ENCODE results near the gene ATP11A. TPM values are rescaled to one million over a fixed set of nuclear protein-coding genes. Genes with fewer than 3 reads are reported as not detected.

ATP11A gene
- total RNA-seq, 2 donors from 2014 or later: 122 to 140 TPM

DNA sequence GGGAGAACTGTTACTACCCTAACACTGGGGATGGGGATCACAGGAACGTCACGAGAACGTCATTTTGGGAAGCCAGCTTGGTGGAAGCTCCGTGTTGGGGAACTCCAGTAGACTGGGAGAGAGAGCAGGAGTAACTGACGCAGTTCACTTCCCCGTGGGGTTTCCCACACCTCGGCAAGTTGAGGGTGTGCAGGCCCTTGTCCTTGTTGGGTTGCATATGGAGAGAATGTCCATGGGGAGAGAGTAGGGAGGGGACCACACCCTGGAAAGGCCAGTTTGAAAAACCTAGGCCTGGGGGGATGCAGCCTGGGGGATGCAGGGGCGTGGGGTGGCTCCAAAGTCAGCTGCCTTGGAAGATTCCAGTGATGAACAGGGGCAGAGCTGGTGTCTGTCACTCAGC is 228.4 kb downstream of the ATP11A start:
- Mint-ChIP-seq H3K9me3 (peaks cover 2% of the 10 kb centered on the region), H3K27me3 (ENCODE audit: insufficient read depth) (no peaks in the 10 kb centered on the region), H3K27ac (no peak overlapping the region), H3K4me1 (peaks cover 24% of the 10 kb centered on the region), H3K36me3 (ENCODE audit: low read depth) (peaks cover 24% of the 10 kb centered on the region), H3K4me3 (no peak overlapping the region)
- 92% methylated on average over 8 of the region's 8 CpGs; no CpG with 5 or more reads in 1 of the 2 experiments for WGBS, 2 experiments (ENCODE audit: insufficient coverage in 1 of 2, insufficient read length in 1 of 2)
- H3K4me3 ChIP-seq (ENCODE audit: low read length): no peak overlapping the region
- no peak overlapping the region for H3K9ac ChIP-seq (ENCODE audit: extremely low read depth, low read length, poor library complexity, severe bottlenecking)
- TF ChIP-seq CTCF (conservative IDR thresholded peaks at IDR 0.05): no peak
- no peak for DNase-seq
- no peak overlapping the region for H3K27ac ChIP-seq (ENCODE audit: low read depth, low read length)
- no peaks in the 10 kb centered on the region for H3K27me3 ChIP-seq (ENCODE audit: control insufficient read depth, insufficient read depth, low read length, poor library complexity, severe bottlenecking)
- no peaks in the 10 kb centered on the region for H3K9me3 ChIP-seq (ENCODE audit: control insufficient read depth, low read length)
- no peaks in the 10 kb centered on the region for H3K36me3 ChIP-seq (ENCODE audit: control insufficient read depth, insufficient read depth, low read length)
- no peaks in the 10 kb centered on the region for H3K4me1 ChIP-seq (ENCODE audit: control insufficient read depth, insufficient read depth, low read length)

GRCh38 chr13:112918746-112919145 is 228.9 kb downstream of the ATP11A start:
- no peak overlapping the region for H3K9ac ChIP-seq (ENCODE audit: extremely low read depth, low read length, poor library complexity, severe bottlenecking)
- TF ChIP-seq CTCF (conservative IDR thresholded peaks at IDR 0.05): no peak
- DNase-seq: no peak
- no peak overlapping the region for H3K4me3 ChIP-seq (ENCODE audit: low read length)
- Mint-ChIP-seq H3K27ac (no peak overlapping the region), H3K27me3 (ENCODE audit: insufficient read depth) (no peaks in the 10 kb centered on the region), H3K36me3 (ENCODE audit: low read depth) (peaks cover 26% of the 10 kb centered on the region), H3K4me1 (peaks cover 24% of the 10 kb centered on the region), H3K9me3 (peaks cover 2% of the 10 kb centered on the region), H3K4me3 (no peak overlapping the region)
- no peaks in the 10 kb centered on the region for H3K4me1 ChIP-seq (ENCODE audit: control insufficient read depth, insufficient read depth, low read length)
- H3K9me3 ChIP-seq (ENCODE audit: control insufficient read depth, low read length): no peaks in the 10 kb centered on the region
- H3K27me3 ChIP-seq (ENCODE audit: control insufficient read depth, insufficient read depth, low read length, poor library complexity, severe bottlenecking): no peaks in the 10 kb centered on the region
- no peaks in the 10 kb centered on the region for H3K36me3 ChIP-seq (ENCODE audit: control insufficient read depth, insufficient read depth, low read length)
- WGBS, 2 experiments (ENCODE audit: insufficient coverage in 1 of 2, insufficient read length in 1 of 2): 95 to 97% methylated on average over 13 of the region's 13 CpGs
- H3K27ac ChIP-seq (ENCODE audit: low read depth, low read length): no peak overlapping the region

DNA sequence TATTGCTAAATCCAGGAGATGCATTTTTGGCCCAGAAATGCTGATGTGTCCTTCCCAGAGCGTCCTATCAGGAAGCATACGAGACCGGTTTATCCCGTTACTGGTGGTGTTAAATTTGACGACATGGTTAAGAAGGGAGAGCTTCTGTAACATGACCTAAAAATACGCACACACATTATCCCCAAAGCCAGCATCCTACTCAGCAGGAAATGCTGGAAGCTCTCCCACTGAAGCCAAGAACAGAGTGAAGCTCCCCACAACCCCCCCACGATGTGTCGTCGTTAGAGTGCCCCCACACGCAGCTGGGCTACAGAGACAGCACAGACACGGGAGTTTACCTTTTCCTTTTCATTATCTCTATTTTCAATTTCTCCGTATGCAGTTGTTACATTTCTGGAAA is 234.1 kb downstream of the ATP11A start:
- no peak overlapping the region for H3K27ac Mint-ChIP-seq

More for the DNA sequence above, 234.1 kb downstream of the ATP11A start:
- Histone ChIP-seq H3K36me3 (ENCODE audit: control insufficient read depth, insufficient read depth, low read length) (no peaks in the 10 kb centered on the region), H3K4me1 (ENCODE audit: control insufficient read depth, insufficient read depth, low read length) (no peaks in the 10 kb centered on the region), H3K27ac (ENCODE audit: low read depth, low read length) (no peak overlapping the region), H3K4me3 (ENCODE audit: low read length) (no peak overlapping the region), H3K9me3 (ENCODE audit: control insufficient read depth, low read length) (peaks cover 10% of the 10 kb centered on the region), H3K27me3 (ENCODE audit: control insufficient read depth, insufficient read depth, low read length, poor library complexity, severe bottlenecking) (no peaks in the 10 kb centered on the region), H3K9ac (ENCODE audit: extremely low read depth, low read length, poor library complexity, severe bottlenecking) (no peak overlapping the region)
- Mint-ChIP-seq H3K36me3 (ENCODE audit: low read depth) (peaks cover 28% of the 10 kb centered on the region), H3K4me3 (no peak overlapping the region), H3K27me3 (ENCODE audit: insufficient read depth) (no peaks in the 10 kb centered on the region), H3K4me1 (peaks cover 11% of the 10 kb centered on the region), H3K9me3 (peaks cover 14% of the 10 kb centered on the region)
- 90 to 100% methylated on average over 4 to 12 of the region's 12 CpGs for WGBS, 2 experiments (ENCODE audit: insufficient coverage in 1 of 2, insufficient read length in 1 of 2)
- no peak for TF ChIP-seq CTCF (conservative IDR thresholded peaks at IDR 0.05)
- DNase-seq: no peak

All from endodermal cell (in vitro differentiated cells).